H9 (cell line): ENCODE data around the gene EML1. TPM values are rescaled to one million over a fixed set of nuclear protein-coding genes. Genes with fewer than 3 reads are reported as not detected.
A peak's percentile ranks its signal among the peaks of the same experiment; 100 is the strongest.

Experiments used
- DNase-seq: peaks from one replicate; pipeline ENCODE4 v3.0.0-alpha.2; 2017
- H2AFZ ChIP-seq: one replicate; pipeline ENCODE4 v1.6.1; 2013; ENCODE audit warnings: mild to moderate bottlenecking, low read length, control low read depth, moderate library complexity
- H2AK5ac ChIP-seq: 2 replicates; pipeline ENCODE4 v1.6.1; 2013; ENCODE audit warnings: low read length, control low read depth, mixed read lengths; ENCODE audit not compliant: insufficient read length
- H2BK120ac ChIP-seq: one replicate; pipeline ENCODE4 v1.6.1; 2013; ENCODE audit warnings: low read depth, mild to moderate bottlenecking, low read length, control low read depth, inconsistent platforms; ENCODE audit not compliant: poor library complexity, severe bottlenecking
- H2BK12ac ChIP-seq: 2 replicates; pipeline ENCODE4 v1.6.1; 2013; ENCODE audit warnings: low read length, control low read depth, mixed read lengths, low read depth; ENCODE audit not compliant: insufficient read length
- H2BK15ac ChIP-seq: 2 replicates; pipeline ENCODE4 v1.6.1; 2013; ENCODE audit warnings: low read depth, low read length, control low read depth
- H2BK20ac ChIP-seq: one replicate; pipeline ENCODE4 v1.6.1; 2013; ENCODE audit warnings: low read depth, mild to moderate bottlenecking, low read length, control low read depth, inconsistent platforms; ENCODE audit not compliant: poor library complexity, severe bottlenecking
- H2BK5ac ChIP-seq: 2 replicates; pipeline ENCODE4 v1.6.1; 2013; ENCODE audit warnings: low read length, control low read depth, mixed read lengths; ENCODE audit not compliant: insufficient read length
- H3K14ac ChIP-seq: 2 replicates; pipeline ENCODE4 v1.6.1; 2013; ENCODE audit warnings: low read length, control low read depth; ENCODE audit not compliant: insufficient read depth
- H3K18ac ChIP-seq: 2 replicates; pipeline ENCODE4 v1.6.1; 2013; ENCODE audit warnings: low read depth, mild to moderate bottlenecking, mixed read lengths, low read length, control low read depth; ENCODE audit not compliant: insufficient read length
- H3K23ac ChIP-seq: 2 replicates; pipeline ENCODE4 v1.6.1; 2013; ENCODE audit warnings: low read length, control low read depth, mixed read lengths, low read depth; ENCODE audit not compliant: insufficient read length
- H3K23me2 ChIP-seq: 2 replicates; pipeline ENCODE4 v1.6.1; 2013; ENCODE audit warnings: low read depth, mild to moderate bottlenecking, mixed read lengths, low read length, control low read depth; ENCODE audit not compliant: insufficient read length, poor library complexity, severe bottlenecking
- H3K27ac ChIP-seq: 2 replicates; pipeline ENCODE4 v1.5.1; 2013; ENCODE audit warnings: low read length, control low read depth, mixed read lengths, low read depth; ENCODE audit not compliant: insufficient read length
- H3K27me3 ChIP-seq: 2 replicates; pipeline ENCODE4 v1.6.1; 2013; ENCODE audit warnings: low read length, control low read depth, inconsistent platforms; ENCODE audit not compliant: insufficient read depth
- H3K4ac ChIP-seq: 2 replicates; pipeline ENCODE4 v1.6.1; 2013; ENCODE audit warnings: low read depth, mild to moderate bottlenecking, control low read depth, inconsistent platforms, low read length, moderate library complexity
- H3K4me1 ChIP-seq: 2 replicates; pipeline ENCODE4 v1.6.1; 2013; ENCODE audit warnings: low read length, control low read depth, inconsistent platforms; ENCODE audit not compliant: insufficient read depth
- H3K4me2 ChIP-seq: 2 replicates; pipeline ENCODE4 v1.6.1; 2013; ENCODE audit warnings: low read length, control low read depth, mixed read lengths; ENCODE audit not compliant: insufficient read length, insufficient read depth
- H3K56ac ChIP-seq: 2 replicates; pipeline ENCODE4 v1.6.1; 2013; ENCODE audit warnings: low read depth, mild to moderate bottlenecking, mixed read lengths, low read length, control low read depth; ENCODE audit not compliant: insufficient read length
- H3K79me1 ChIP-seq: 2 replicates; pipeline ENCODE4 v1.6.1; 2013; ENCODE audit warnings: low read depth, mild to moderate bottlenecking, moderate library complexity, low read length, control low read depth, inconsistent platforms; ENCODE audit not compliant: insufficient read depth, poor library complexity, severe bottlenecking
- H3K79me2 ChIP-seq: 2 replicates; pipeline ENCODE4 v1.6.1; 2013; ENCODE audit warnings: low read length, control low read depth, inconsistent platforms; ENCODE audit not compliant: insufficient read depth
- H3K9ac ChIP-seq: 2 replicates; pipeline ENCODE4 v1.6.1; 2013; ENCODE audit warnings: low read length, control low read depth, mixed read lengths; ENCODE audit not compliant: insufficient read length; ENCODE audit errors: extremely low read depth
- H3K9me3 ChIP-seq: one replicate; pipeline ENCODE4 v1.6.1; 2013; ENCODE audit warnings: low read depth, low read length, inconsistent platforms; ENCODE audit not compliant: control insufficient read depth
- H3T11ph ChIP-seq: one replicate; pipeline ENCODE4 v1.6.1; 2013; ENCODE audit warnings: mild to moderate bottlenecking, low read length, control low read depth, inconsistent platforms
- H4K20me1 ChIP-seq: one replicate; pipeline ENCODE4 v1.6.1; 2013; ENCODE audit not compliant: control insufficient read depth, insufficient read length, insufficient read depth
- H4K5ac ChIP-seq: 2 replicates; pipeline ENCODE4 v1.6.1; 2013; ENCODE audit warnings: low read depth, mild to moderate bottlenecking, mixed read lengths, low read length, control low read depth; ENCODE audit not compliant: insufficient read length
- H4K8ac ChIP-seq: replicated peaks from 2 replicates; pipeline ENCODE4 v1.6.1; 2013; ENCODE audit warnings: low read length, control low read depth, mixed read lengths, low read depth; ENCODE audit not compliant: insufficient read length
- H4K91ac ChIP-seq: 2 replicates; pipeline ENCODE4 v1.6.1; 2013; ENCODE audit warnings: low read depth, mild to moderate bottlenecking, moderate library complexity, mixed read lengths, low read length, control low read depth; ENCODE audit not compliant: insufficient read length
- H3K27ac Mint-ChIP-seq, 3 experiments: 2 replicates in 2 of 3; 3 replicates in 1 of 3; pipeline ENCODE4 v1.8.0; 2020 to 2021; ENCODE audit warnings: mixed read lengths in 3 of 3, mild to moderate bottlenecking in 1 of 3, moderate library complexity in 1 of 3
- H3K27me3 Mint-ChIP-seq: 2 replicates; pipeline ENCODE4 v1.8.0; 2021; ENCODE audit warnings: low read depth, mild to moderate bottlenecking, moderate library complexity, mixed read lengths
- H3K36me3 Mint-ChIP-seq, 3 experiments: 2 replicates in 2 of 3; 3 replicates in 1 of 3; pipeline ENCODE4 v1.8.0; 2020 to 2021; ENCODE audit warnings: low read depth in 3 of 3, mixed read lengths in 3 of 3; ENCODE audit not compliant: insufficient read depth in 1 of 3
- H3K4me1 Mint-ChIP-seq, 2 experiments: 2 replicates each; pipeline ENCODE4 v1.8.0; 2020; ENCODE audit warnings: mixed read lengths in 2 of 2
- H3K4me3 Mint-ChIP-seq, 2 experiments: 2 replicates in 1 of 2; 3 replicates in 1 of 2; pipeline ENCODE4 v1.8.0; 2020 to 2021; ENCODE audit warnings: mild to moderate bottlenecking in 2 of 2, mixed read lengths in 2 of 2, moderate library complexity in 1 of 2
- H3K9me3 Mint-ChIP-seq, 2 experiments: 2 replicates in 1 of 2; 3 replicates in 1 of 2; pipeline ENCODE4 v1.8.0; 2020; ENCODE audit warnings: mild to moderate bottlenecking in 2 of 2, mixed read lengths in 2 of 2, moderate library complexity in 1 of 2
- WGBS: extraction: QIAGEN DNeasy Blood & Tissue Kit; methylation state at CpG from one replicate; pipeline ENCODE4 v1.1.7; 2013; ENCODE audit warnings: missing lambda C conversion rate, low lambda C conversion rate, mixed read lengths; ENCODE audit not compliant: insufficient read length; ENCODE audit errors: extremely low coverage; 5-methylcytosine and 5-hydroxymethylcytosine counted together
- total RNA-seq: library from RNA; stranded (reverse); gene quantifications from 2 replicates; pipeline ENCODE4 v1.2.1, GENCODE V29; 2021
- TF ChIP-seq, protein P1 (sequence below): fragments of 200-600 bp; sonication (generic); conservative IDR thresholded peaks from 3 replicates; pipeline ENCODE4 v1.8.0; 2021; ENCODE audit warnings: antibody characterized with exemption, mild to moderate bottlenecking

Gene EML1
- total RNA-seq, 1 experiment from 2014 or later, result 16.7 TPM

- TF ChIP-seq, protein P1, sequence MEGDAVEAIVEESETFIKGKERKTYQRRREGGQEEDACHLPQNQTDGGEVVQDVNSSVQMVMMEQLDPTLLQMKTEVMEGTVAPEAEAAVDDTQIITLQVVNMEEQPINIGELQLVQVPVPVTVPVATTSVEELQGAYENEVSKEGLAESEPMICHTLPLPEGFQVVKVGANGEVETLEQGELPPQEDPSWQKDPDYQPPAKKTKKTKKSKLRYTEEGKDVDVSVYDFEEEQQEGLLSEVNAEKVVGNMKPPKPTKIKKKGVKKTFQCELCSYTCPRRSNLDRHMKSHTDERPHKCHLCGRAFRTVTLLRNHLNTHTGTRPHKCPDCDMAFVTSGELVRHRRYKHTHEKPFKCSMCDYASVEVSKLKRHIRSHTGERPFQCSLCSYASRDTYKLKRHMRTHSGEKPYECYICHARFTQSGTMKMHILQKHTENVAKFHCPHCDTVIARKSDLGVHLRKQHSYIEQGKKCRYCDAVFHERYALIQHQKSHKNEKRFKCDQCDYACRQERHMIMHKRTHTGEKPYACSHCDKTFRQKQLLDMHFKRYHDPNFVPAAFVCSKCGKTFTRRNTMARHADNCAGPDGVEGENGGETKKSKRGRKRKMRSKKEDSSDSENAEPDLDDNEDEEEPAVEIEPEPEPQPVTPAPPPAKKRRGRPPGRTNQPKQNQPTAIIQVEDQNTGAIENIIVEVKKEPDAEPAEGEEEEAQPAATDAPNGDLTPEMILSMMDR, result no peak
- no peak overlapping the region for H2BK15ac ChIP-seq
- H3K4ac ChIP-seq, result no peak overlapping the region
- H2BK12ac ChIP-seq, result no peak overlapping the region
- peaks cover 10 to 17% of the 10 kb centered on the region in 2 experiments; a peak in 3 of 4 replicates for H3K4me1 Mint-ChIP-seq
- H3K9ac ChIP-seq, result no peak overlapping the region
- no peak overlapping the region for H2AK5ac ChIP-seq
- H3K23me2 ChIP-seq, result no peaks in the 10 kb centered on the region
- no CpG with 5 or more reads among the region's 6 CpGs for WGBS
- H3K27ac Mint-ChIP-seq, result peak overlapping the region in 1 of 3 experiments; percentile 53; a peak in 1 of 7 replicates
- H3K4me1 ChIP-seq, result no peaks in the 10 kb centered on the region
- peaks cover 6 to 12% of the 10 kb centered on the region in 2 experiments for H3K9me3 Mint-ChIP-seq
- no peaks in the 10 kb centered on the region for H3K27me3 Mint-ChIP-seq
- H3K36me3 Mint-ChIP-seq, result peaks cover 5 to 22% (median 10%) of the 10 kb centered on the region in 3 experiments; a peak in 5 of 7 replicates
- H4K20me1 ChIP-seq, result no peaks in the 10 kb centered on the region
- H3T11ph ChIP-seq, result no peak overlapping the region
- no peak overlapping the region for H3K27ac ChIP-seq
- no peaks in the 10 kb centered on the region for H3K79me2 ChIP-seq
- H3K9me3 ChIP-seq, result peaks cover 5% of the 10 kb centered on the region
- DNase-seq, result no peak
- no peak overlapping the region for H3K56ac ChIP-seq
- H2BK120ac ChIP-seq, result no peak overlapping the region
- H2BK20ac ChIP-seq, result no peak overlapping the region
- H2BK5ac ChIP-seq, result no peak overlapping the region
- H3K18ac ChIP-seq, result no peak overlapping the region
- no peak overlapping the region for H4K91ac ChIP-seq
- H3K4me3 Mint-ChIP-seq, result no peak overlapping the region
- H2AFZ ChIP-seq, result no peak overlapping the region
- H3K4me2 ChIP-seq, result no peak overlapping the region
- H4K8ac ChIP-seq, result no peak overlapping the region
- no peak overlapping the region for H4K5ac ChIP-seq
- no peaks in the 10 kb centered on the region for H3K27me3 ChIP-seq
- H3K14ac ChIP-seq, result no peak overlapping the region; the same call in 1 of the 2 replicates
- H3K23ac ChIP-seq, result no peak overlapping the region
- no peaks in the 10 kb centered on the region for H3K79me1 ChIP-seq
Observed at GRCh38 chr14:99930420-99931274, 137.4 kb downstream of the EML1 start.
